GM19238 (cell line): Measurements from ENCODE around the gene ADGRL2.

Experiments
- DNase-seq: peaks from one replicate; pipeline ENCODE4 v3.0.0; 2011; ENCODE audit warnings: low spot score; ENCODE audit not compliant: insufficient read length

The ADGRL2 gene

DNA sequence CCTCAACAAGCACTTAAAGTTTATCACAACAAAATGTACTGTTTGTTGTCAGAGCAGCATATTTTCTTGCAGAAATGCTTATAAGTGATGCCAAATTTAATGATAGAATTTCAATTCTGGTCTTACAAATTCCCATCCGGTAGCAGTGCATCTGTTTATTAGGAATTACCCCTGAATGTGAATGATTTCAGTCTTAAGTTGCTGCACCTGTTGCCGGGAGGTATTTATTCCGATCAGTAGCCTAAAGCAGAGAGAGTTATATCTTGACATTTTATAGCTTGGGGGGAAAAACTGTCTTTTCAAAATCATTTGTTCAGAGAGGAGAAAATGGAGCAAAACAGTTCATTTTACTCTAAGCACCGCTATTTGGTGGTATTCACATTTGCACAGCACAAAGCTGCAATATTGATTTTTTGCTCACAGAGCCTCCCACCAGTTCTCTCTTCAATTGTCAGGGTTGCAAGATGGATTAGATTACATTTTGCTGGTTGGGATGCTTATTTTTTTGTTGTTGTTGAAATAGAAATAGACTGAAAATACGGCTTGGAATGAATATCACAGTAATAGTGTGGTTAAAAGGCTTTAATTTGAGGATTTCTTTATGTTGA lies 98.6 kb downstream of the ADGRL2 start:
- DNase-seq, result no peak

DNA sequence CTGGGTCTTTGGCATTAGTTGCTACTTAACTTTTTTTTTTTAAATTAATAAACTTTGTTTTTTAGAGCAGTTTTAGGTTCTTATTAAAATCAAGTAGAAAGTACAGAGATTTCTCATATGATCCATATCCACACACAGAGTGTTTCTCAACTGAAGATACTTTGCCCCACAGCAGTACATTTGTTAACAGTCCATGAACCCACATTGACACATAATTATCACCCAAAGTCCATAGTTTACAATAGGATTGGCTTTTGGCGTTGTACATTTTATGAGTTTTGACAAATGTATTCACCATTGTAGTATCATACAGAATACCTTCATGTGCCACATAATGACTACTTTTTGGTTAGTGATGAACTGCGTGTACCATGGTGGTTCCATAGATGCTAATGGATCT lies 106.8 kb downstream of the ADGRL2 start:
- no peak for DNase-seq

DNA sequence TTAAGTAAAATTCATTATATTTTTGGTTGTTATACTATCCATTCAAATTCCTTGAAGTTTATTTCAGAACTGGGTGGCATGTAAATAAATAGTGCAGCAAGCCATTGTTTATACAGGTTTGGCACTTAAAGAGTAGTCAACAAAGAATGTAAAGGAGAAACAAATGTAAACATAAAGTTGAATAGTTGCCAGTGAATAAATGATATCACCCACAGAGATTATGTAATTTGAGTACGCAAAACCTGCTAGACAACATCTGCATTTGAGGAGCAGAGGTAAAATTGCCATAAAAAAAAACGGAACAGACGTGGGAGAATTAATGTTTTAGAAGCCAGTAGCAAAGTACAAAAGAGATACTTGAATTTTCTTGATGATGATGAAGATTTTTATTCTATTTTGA lies 111.6 kb downstream of the ADGRL2 start:
- no peak for DNase-seq

DNA sequence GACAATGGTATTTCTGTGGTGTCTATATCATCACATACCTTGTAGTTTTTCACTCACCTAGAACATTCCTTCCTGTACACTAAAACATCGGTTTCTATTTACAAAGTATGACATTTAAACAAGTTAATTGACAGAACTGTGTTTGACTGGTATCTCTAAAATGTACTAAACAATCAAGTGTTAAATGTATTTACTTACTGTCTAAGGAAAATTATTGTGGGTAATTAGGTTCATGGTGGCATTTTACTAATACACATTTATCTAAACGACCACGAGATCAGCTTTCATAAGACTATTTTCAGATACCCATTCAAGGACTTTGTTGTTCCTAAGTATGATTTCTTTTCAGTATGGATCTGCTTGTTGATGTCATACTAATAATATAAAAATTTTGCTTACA lies 115.2 kb downstream of the ADGRL2 start:
- no peak for DNase-seq

DNA sequence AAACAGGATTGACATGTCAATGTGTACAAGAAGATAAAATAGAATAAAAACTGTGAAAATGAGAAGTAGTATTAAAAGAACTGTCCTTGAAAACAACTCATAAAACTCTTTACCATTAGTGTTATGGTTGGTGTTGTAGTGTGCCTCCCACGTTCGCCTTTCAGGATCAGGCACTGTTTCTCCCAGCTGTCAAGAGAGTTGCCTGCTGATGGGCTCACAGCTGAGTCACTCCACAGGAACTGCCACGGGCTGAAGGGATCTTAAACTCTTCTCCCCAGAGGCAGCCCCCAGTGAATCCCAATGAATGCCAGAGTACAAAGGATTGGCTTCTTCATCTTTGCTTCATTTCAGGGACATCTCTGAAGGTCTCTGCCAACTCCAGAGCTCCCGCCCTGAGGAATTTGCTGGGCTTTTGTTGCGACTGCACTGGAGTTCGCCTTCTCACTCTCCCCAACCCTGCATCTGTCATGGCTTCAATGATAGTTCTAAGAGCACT lies 119.6 kb downstream of the ADGRL2 start:
- no peak for DNase-seq

DNA sequence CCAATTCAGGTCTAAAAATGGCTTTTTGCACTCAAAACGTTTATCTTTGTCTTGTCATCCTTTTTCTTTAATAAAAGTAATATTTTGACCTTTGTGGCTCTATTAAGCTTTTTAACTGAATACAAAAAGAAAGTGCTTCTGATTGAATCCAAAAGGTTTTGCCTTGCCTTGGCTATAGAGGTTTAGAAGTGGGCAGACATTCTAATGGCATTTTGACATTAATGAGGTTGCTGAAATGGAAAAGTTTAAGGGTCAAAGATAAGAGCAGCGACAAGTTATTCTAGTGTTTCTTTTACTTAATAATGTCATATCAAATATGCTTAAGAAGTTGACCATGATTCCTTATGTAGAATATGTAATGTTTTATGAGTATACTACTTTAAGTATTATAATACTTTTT lies 120.2 kb downstream of the ADGRL2 start:
- DNase-seq, result no peak

DNA sequence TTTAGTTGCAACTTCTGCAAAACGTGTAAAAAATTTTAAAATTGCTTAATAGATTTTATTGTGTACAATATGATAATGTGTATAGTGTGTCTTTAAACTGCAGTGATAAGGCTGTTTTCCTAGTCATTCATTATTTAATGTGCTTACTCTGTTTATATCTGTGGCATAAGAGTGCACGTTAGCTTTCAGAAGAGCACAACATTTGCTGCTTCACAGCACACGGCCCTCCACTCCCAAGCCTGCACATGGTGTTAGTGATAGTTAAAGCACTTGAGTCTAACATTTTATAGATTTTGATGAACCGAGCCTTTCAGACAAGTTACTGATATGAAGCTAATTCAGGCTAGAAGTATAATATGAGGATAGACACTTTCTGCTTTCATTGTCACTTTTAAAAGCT lies 120.6 kb downstream of the ADGRL2 start:
- no peak for DNase-seq

DNA sequence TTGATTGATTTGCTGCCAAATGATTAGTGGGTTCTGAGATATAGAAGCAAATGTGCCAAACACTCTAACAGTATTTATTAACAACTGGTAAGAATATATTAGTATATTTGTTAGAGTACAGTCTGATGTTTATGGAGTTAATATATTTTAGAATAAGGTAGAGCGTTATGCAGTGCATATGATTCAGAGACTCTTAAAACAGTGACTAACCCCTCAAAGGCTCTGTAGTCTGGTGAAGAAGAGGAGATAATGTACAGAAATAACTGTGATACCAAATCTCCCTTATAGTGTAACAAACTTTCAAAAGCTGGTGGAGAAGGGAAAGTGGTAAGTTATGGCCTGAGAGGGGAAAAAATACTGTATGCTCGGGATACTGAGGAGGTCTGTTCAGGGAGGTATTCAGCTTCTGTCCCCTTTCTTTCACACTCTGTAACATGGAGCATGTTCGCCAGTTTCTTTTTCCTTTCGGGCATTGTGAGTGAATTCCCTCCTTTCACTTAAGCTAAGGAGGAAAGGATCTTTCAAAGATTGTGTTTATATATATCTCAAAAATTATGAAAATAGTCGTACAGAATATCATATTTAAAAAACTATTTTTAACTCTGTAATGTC lies 121.2 kb downstream of the ADGRL2 start:
- DNase-seq, result no peak

DNA sequence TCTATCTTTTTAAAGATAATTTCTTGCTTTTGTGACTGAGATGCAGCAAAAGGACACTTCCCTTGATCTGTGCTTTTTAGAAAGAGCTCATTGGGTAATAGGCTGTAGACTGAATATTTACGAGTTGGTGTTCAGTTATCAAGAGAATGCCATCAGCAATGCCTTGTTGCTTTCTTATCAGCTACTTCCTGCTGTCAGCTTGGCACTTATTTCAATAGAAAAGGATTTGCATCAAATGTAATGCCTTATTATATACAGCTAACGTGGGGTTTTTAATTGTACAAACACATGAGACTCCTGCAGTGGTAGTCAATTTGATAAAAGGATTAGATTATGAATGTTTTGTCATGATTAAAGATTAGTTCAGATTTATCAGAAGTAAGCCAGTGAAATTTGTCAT lies 122.2 kb downstream of the ADGRL2 start:
- no peak for DNase-seq

DNA sequence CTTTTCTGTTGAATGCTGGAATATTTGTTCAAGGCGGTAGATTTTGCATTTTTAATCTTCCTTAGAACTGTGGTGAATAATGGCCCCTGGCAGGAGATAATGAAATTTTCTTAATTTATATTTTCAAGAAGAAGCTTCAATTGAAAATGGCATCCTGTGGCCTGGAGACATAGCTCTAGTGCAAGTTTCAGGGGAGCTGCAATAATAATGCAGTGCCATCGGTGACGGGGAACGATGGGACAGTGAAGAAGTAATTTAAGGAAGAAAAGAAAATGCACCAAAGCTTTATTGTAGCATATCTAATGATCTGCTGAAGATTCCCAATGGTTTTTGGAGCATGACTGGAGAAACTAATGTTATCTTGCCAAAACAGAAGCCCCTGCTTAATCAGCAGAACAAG lies 128.4 kb downstream of the ADGRL2 start:
- DNase-seq, result no peak

DNA sequence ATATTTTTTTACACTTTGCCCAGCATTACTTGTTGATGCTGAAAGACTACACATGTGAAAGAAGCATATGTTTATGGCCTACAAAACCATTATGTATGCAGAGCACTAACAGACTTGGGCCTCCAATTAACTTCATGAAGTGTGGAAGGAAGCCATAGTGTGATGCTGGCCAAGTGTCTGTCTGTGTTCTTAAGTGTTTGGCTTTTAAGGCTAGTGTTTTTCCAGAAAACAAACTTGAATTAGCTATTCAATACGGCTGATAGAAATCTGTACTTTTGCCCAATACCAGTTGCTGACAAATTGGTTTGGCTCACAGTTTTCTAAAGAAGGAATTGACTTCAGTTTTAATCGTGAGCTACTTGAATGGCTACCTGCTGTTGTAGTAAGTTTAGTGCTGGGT lies 136.1 kb downstream of the ADGRL2 start:
- DNase-seq, result no peak

DNA sequence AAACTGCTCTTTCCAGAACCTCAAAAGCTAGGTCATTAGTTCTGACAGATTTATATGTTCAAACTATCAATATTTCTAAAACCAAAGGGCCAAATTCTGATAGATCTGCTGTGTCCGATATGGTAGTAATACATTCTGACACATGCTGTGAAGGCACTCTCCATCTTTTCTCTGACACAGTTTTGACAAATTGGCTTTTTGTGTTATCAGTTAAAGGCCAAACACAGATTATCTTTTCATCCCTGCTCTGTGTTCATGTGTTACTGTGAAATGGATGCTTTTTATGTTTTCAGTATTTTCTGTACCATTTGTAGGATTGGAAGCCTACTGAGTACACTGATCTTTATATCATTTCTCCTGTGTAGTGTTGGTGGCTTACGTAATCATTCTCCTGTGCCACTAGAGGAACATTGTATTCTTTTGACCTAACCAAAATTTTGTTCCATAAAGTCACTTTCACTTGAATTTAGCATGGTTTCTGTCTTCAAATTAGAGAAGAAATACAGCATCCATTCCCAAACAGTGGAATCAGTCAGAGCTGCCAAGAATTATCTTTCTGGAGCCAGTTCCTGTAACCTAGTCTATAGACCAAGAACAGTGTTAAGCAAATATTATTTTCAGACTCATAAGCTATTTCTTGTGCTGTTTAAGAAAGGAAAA lies 137.2 kb downstream of the ADGRL2 start:
- DNase-seq, result no peak

DNA sequence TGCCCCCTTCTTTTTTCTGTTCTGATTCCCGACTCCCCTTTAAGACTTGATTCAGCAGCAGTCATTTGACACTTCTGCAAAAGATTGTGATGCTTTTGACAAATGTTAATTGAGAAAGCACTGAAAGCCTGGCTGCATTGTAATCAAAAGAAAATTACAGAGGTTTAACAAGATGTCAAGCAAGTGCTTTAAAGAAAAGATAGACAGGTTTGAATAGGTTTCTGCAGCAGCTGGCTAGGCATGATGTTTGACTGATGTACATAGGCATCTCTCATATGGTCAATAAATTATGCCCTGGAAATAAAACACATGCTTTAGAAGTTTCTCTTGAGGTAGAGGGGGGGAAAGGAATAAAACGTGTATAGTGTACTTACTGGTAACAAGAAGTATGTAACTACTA lies 147.8 kb downstream of the ADGRL2 start:
- DNase-seq, result no peak

DNA sequence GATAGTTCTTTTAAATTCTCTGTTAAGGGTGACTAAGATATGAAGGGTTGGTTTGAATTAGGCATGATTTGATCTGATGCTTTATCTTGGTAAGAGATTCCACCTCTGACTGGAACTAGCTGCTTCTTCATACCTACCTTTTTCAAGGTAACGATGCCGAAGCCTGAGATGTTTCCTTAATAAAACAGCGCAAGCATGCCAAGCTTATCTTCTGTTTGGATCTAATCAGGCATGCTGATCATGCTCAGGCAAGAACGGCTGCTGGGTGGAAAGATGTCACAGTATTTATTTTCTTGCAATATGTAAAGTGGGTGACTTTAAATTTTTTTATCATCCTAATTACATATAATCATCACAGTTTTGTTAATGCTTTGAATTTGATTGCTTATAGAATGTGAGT lies 148.7 kb downstream of the ADGRL2 start:
- DNase-seq, result no peak

DNA sequence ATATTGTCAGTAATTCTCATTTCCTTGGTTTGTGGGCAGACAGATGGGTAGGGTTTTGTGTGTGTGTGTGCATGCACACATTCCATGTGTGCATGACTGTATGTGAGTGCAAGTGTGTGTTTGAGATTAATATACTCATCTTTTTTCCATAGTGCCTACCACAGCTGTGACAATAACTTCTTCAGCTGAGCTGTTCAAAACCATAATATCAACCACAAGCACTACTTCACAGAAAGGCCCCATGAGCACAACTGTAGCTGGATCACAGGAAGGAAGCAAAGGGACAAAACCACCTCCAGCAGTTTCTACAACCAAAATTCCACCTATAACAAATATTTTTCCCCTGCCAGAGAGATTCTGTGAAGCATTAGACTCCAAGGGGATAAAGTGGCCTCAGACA lies 149.3 kb downstream of the ADGRL2 start:
- no peak for DNase-seq

DNA sequence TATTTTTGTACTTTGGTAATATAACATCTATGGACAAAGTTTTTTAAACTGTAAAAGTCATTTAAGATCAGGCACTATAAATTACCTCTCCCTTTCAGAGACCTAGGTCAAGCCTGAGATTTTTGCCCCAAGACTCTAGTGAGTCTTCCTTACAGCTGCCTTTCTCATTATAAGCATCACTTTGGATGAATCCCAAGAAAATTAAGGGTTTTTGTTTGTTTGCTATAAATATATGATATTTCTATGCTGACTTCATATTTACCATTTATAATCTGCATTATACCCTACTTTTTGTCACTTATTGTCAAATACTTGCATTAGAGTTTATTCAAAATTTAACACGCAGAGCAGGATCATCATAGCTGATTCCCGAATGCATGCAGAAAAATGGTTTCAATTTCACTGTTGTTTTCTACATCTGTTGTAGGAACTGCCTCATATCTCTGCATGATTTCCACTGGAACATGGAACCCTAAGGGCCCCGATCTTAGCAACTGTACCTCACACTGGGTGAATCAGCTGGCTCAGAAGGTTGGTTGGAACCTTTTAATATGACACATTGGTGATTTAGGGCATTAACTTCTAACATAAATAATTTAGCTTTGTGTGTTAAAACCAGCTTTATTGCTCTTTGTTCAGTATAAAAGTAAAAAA lies 150.0 kb downstream of the ADGRL2 start:
- no peak for DNase-seq

DNA sequence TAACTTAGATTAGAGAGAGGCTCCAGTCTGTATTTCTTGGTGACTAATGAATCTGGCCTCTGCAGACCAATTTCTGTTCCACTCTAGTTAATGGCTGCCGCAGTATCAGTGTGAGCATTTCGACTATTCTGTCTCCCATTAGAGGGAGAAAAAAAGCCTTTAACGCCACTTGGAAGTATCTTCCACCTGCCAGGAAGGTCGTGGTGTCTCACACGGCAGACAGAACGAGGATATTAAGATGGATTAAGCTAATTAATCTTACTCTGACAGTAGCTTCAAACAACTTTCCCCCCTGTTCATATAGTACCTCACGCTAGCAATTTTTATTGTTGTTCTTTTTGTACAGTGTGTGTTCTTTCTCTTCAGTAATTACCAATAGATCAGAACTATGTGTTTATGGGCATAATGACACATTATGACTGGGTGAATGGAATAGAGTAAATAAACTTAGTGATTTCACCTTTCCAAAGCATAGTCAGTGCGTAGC lies 153.8 kb downstream of the ADGRL2 start:
- DNase-seq, result no peak

DNA sequence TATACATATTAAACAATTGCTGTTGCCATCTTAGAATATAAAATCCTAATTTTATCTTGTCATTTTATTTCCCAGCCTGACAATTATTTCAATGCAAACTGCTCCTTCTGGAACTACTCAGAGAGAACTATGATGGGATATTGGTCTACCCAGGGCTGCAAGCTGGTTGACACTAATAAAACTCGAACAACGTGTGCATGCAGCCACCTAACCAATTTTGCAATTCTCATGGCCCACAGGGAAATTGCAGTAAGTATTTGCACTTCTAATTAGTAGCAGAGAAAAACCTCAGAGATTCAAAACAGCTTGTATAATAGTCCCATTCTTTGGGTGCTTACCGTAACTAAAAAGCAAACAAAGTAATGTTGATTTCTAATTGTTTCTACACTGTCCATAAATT lies 167.2 kb downstream of the ADGRL2 start:
- DNase-seq, result no peak

DNA sequence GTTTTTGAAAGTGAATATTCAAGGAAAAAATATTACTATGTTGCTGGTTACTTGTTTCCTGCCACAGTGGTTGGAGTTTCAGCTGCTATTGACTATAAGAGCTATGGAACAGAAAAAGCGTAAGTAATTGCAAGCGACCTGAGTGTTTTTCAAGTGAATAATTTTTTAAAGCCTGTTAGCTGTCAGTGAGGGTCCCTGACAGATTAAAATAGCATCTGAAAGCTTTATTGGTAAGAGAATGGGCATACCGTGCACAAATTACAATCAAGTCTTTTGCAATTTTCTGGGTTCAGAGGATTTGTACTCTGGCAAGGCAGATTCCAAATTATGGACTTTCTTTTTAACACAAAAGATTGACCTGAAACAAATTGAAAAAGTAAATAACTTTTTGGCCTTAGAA lies 169.7 kb downstream of the ADGRL2 start:
- DNase-seq, result no peak

DNA sequence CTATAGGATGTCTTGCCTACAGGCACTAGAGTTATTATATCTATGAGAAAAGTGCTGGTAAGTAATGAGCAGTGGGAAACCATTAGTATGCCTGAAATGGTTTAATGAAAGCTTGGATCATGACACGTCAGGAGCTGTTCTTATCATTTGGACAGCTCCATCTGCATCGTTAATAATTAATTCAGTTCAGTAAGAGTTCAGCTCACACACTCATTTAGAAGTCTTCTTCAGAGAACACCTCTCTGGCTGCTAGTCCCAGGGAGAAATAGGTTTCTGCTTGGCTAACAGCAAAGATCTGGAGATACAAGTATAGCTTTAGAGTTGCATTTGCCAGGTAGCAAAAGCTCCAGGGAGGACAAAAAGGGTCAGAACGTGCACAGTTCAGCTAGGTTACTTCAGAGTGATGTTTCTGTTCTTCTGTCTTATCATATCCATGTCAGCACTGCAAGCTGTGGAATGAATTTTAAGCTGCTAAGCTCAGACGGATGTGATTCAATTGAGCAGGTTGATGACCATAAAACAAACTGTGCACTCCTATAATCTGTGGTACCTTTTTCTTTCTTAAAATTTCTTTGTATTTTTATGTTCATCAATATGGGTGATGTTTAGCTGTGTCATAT lies 173.6 kb downstream of the ADGRL2 start:
- no peak for DNase-seq

DNA sequence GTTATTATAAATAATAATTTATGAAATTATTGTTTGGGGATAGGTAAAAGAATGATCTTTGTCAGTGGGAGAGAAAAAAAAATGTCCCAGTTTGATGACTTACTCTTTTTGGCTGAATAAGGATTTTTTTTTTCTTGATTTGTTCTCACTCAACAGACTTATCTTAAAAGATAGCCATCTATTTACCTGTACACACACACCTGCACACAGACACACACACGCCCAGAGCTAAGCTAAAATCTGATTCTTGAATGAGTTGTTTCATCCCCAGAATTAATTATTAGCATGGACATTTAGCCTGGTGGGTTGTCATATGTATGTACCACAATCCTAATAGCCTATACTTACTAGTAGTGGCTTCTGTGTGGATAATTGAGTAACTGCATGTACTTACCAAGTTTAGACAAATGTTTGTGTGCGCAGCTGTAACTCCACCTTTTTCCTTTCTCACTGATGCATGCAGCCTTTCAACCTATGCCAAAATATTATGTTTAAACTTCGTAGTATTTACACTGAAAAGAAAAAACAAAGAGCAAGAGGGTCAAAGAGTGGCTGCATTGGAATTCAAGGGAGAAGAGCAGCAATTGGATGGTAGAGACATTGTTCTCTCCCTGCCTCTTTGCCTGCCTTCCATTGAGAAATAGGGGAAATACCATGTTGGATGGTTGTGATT lies 174.3 kb downstream of the ADGRL2 start:
- DNase-seq, result no peak
